H1 (cell line): ENCODE measurements around the gene BBS4.
"Not testable (repeated sequence)": the region's sequence is repeated elsewhere in the genome, so short reads cannot be mapped to it uniquely, and the experiment has no call there.

Experiments
- BRCA1 ChIP-seq: IDR thresholded peaks from 2 replicates; pipeline ENCODE4 v1.6.1; 2012; ENCODE audit warnings: low read depth, low read length, improper control_type of control experiment
- CTBP2 ChIP-seq: IDR thresholded peaks from 2 replicates; pipeline ENCODE4 v1.7.0; 2011; ENCODE audit warnings: borderline replicate concordance, mild to moderate bottlenecking, moderate library complexity, mixed read lengths, low read length; ENCODE audit not compliant: insufficient read depth, insufficient read length
- POLR2A ChIP-seq, 2 experiments: IDR thresholded peaks; 1 replicate in 1 of 2; 2 replicates in 1 of 2; pipeline ENCODE4 v1.6.1; 2011; ENCODE audit warnings: low read depth in 2 of 2, low read length in 2 of 2, mild to moderate bottlenecking in 2 of 2; ENCODE audit errors: control extremely low read depth in 1 of 2
- SIN3A ChIP-seq, 2 experiments: IDR thresholded peaks in 1 of 2; conservative IDR thresholded peaks in 1 of 2; 2 replicates each; pipeline ENCODE4 v1.6.1; 2011 to 2012; ENCODE audit warnings: low read length in 2 of 2, improper control_type of control experiment in 1 of 2, low read depth in 1 of 2, mild to moderate bottlenecking in 1 of 2

- TF ChIP-seq POLR2A (IDR thresholded peaks at IDR 0.05; ENCODE audit: control extremely low read depth in 1 of 2, low read depth in 2 of 2, low read length in 2 of 2); BRCA1; CTBP2; SIN3A (conservative IDR thresholded peaks at IDR 0.05 in 1 of 2, IDR thresholded peaks at IDR 0.05 in 1 of 2; ENCODE audit: low read depth in 1 of 2, low read length in 2 of 2): not testable (repeated sequence)
Measured at GRCh38 chr15:72654397-72654796, 31.6 kb upstream of the BBS4 start, which contains the start of gene GOLGA6B.
